CD14-positive monocyte (primary cell): ENCODE measurements around the gene ALS2CL. TPM values are rescaled to one million over a fixed set of nuclear protein-coding genes. Genes with fewer than 3 reads are reported as not detected.

Experiments used
- DNase-seq, 3 donors: peaks; one replicate each; pipeline ENCODE4 v3.0.0-alpha.2; 2011 to 2022
- H2AFZ ChIP-seq: 2 replicates; pipeline ENCODE4 v1.6.0; 2012; ENCODE audit warnings: mild to moderate bottlenecking, low read depth, low read length, inconsistent platforms; ENCODE audit not compliant: insufficient read depth, poor library complexity, severe bottlenecking
- H3K27ac ChIP-seq, 2 donors: 1 replicate in 1 of 2; 2 replicates in 1 of 2; pipeline ENCODE4 v1.5.1; 2012 to 2013; ENCODE audit warnings: low read length in 2 of 2, control low read depth in 1 of 2, inconsistent platforms in 1 of 2, low read depth in 1 of 2, mild to moderate bottlenecking in 1 of 2
- H3K27me3 ChIP-seq, 2 donors: one replicate each; pipeline versions ENCODE4 v1.6.0 to v1.6.1; 2011 to 2013; ENCODE audit warnings: low read length in 2 of 2; ENCODE audit not compliant: control insufficient read depth in 2 of 2, insufficient read depth in 2 of 2
- H3K36me3 ChIP-seq, 2 donors: replicated peaks in 1 of 2; 1 replicate in 1 of 2; 2 replicates in 1 of 2; pipeline versions ENCODE4 v1.5.1 to v1.6.1; 2012 to 2013; ENCODE audit warnings: low read length in 2 of 2, control low read depth in 1 of 2, inconsistent platforms in 1 of 2, mild to moderate bottlenecking in 1 of 2; ENCODE audit not compliant: insufficient read depth in 2 of 2, control insufficient read depth in 1 of 2
- H3K4me1 ChIP-seq, 2 donors: 1 replicate in 1 of 2; 2 replicates in 1 of 2; pipeline versions ENCODE4 v1.5.1 to v1.6.1; 2012 to 2013; ENCODE audit warnings: low read length in 2 of 2, control low read depth in 1 of 2, inconsistent platforms in 1 of 2, mild to moderate bottlenecking in 1 of 2, moderate library complexity in 1 of 2; ENCODE audit not compliant: insufficient read depth in 2 of 2, control insufficient read depth in 1 of 2
- H3K4me2 ChIP-seq: replicated peaks from 2 replicates; pipeline ENCODE3; 2012; ENCODE audit warnings: low read length, moderate library complexity, mild to moderate bottlenecking; ENCODE audit not compliant: poor library complexity, severe bottlenecking; ENCODE audit errors: extremely low read depth
- H3K4me3 ChIP-seq, 3 experiments: fragments of 200-600 bp in 1 of 3; sonication (generic) in 1 of 3; replicated peaks in 1 of 3; 1 replicate in 2 of 3; 2 replicates in 1 of 3; pipeline ENCODE4 v1.5.1; 2011 to 2013; ENCODE audit warnings: low read length in 3 of 3, mild to moderate bottlenecking in 3 of 3, control low read depth in 2 of 3, low read depth in 2 of 3, inconsistent platforms in 1 of 3, moderate library complexity in 1 of 3
- H3K79me2 ChIP-seq: 2 replicates; pipeline ENCODE4 v1.6.0; 2012; ENCODE audit warnings: mild to moderate bottlenecking, control low read depth, inconsistent platforms, low read length, moderate library complexity; ENCODE audit not compliant: insufficient read depth
- H3K9ac ChIP-seq: 2 replicates; pipeline ENCODE4 v1.6.0; 2017; ENCODE audit warnings: low read length, mild to moderate bottlenecking; ENCODE audit not compliant: insufficient read depth, poor library complexity, severe bottlenecking
- H3K9me3 ChIP-seq, 2 donors: replicated peaks in 1 of 2; 1 replicate in 1 of 2; 2 replicates in 1 of 2; pipeline versions ENCODE4 v1.5.1 to v1.6.1; 2012 to 2013; ENCODE audit warnings: low read length in 2 of 2, control low read depth in 1 of 2; ENCODE audit not compliant: control insufficient read depth in 1 of 2, insufficient read depth in 1 of 2
- H4K20me1 ChIP-seq: 2 replicates; pipeline ENCODE4 v1.6.0; 2012; ENCODE audit warnings: mild to moderate bottlenecking, low read length, control low read depth, moderate library complexity; ENCODE audit not compliant: insufficient read depth
- H3K27ac Mint-ChIP-seq, 7 donors: one replicate each; pipeline ENCODE4 v1.8.0; 2020; ENCODE audit warnings: mild to moderate bottlenecking in 7 of 7, mixed read lengths in 7 of 7, moderate library complexity in 6 of 7, inconsistent platforms in 2 of 7
- H3K27me3 Mint-ChIP-seq, 3 donors: one replicate each; pipeline ENCODE4 v1.8.0; 2021 to 2022; ENCODE audit warnings: low read depth in 3 of 3, mild to moderate bottlenecking in 3 of 3, mixed read lengths in 3 of 3, moderate library complexity in 3 of 3, inconsistent platforms in 1 of 3
- H3K36me3 Mint-ChIP-seq, 2 donors: one replicate each; pipeline ENCODE4 v1.8.0; 2020; ENCODE audit warnings: mixed read lengths in 2 of 2, inconsistent platforms in 1 of 2, mild to moderate bottlenecking in 1 of 2
- H3K4me1 Mint-ChIP-seq: one replicate; pipeline ENCODE4 v1.8.0; 2020; ENCODE audit warnings: mild to moderate bottlenecking, mixed read lengths
- H3K4me3 Mint-ChIP-seq, 2 donors: one replicate each; pipeline ENCODE4 v1.8.0; 2020; ENCODE audit warnings: mild to moderate bottlenecking in 2 of 2, mixed read lengths in 2 of 2, moderate library complexity in 1 of 2
- H3K9me3 Mint-ChIP-seq, 7 donors: one replicate each; pipeline ENCODE4 v1.8.0; 2020 to 2022; ENCODE audit warnings: mixed read lengths in 7 of 7, mild to moderate bottlenecking in 6 of 7, moderate library complexity in 6 of 7, inconsistent platforms in 2 of 7
- CTCF ChIP-seq: fragments of 200-600 bp; IDR thresholded peaks from one replicate; pipeline ENCODE4 v1.8.0; 2022; ENCODE audit warnings: antibody characterized with exemption, mild to moderate bottlenecking
- WGBS: methylation state at CpG from one replicate; pipeline ENCODE4 v1.1.5; 2013; ENCODE audit warnings: missing lambda C conversion rate; ENCODE audit not compliant: insufficient coverage; 5-methylcytosine and 5-hydroxymethylcytosine counted together
- intact Hi-C, 2 donors: fragments of 100-400 bp; cut with micrococcal nuclease; formaldehyde crosslinking; loops; one replicate each; pipeline versions ENCODE4 v1.15.0 to v1.15.1; 2023
- polyA plus RNA-seq, 3 donors: library from polyadenylated mRNA; depleted of rRNA in 1 of 3; unstranded in 2 of 3; stranded (reverse) in 1 of 3; fragments of 300-500 nt in 2 of 3; fragments of >200 nt in 1 of 3; fragmentation: Illumina TruSeq in 2 of 3; gene quantifications; 1 replicate in 2 of 3; 2 replicates in 1 of 3; pipeline ENCODE4 v1.2.3, GENCODE V29; 2012 to 2021

ALS2CL gene
- polyA plus RNA-seq, 3 donors, result 0.38 to 5.7 (median 0.55) TPM

GRCh38 chr3:46724424-46724823, 30.9 kb upstream of the ALS2CL start:
- no peaks in the 10 kb centered on the region for H4K20me1 ChIP-seq
- no peak overlapping the region for H2AFZ ChIP-seq
- no peak overlapping the region for H3K27ac Mint-ChIP-seq
- no peaks in the 10 kb centered on the region for H3K36me3 Mint-ChIP-seq
- no peaks in the 10 kb centered on the region for H3K79me2 ChIP-seq
- no peak for TF ChIP-seq CTCF
- intact Hi-C loops, result no loop called here
- peaks cover 16 to 21% (median 21%) of the 10 kb centered on the region in 3 donors for H3K27me3 Mint-ChIP-seq
- H3K9ac ChIP-seq, result no peak overlapping the region
- H3K4me3 ChIP-seq, result no peak overlapping the region
- peaks cover 0 to 3% of the 10 kb centered on the region in 2 donors for H3K27me3 ChIP-seq
- H3K4me1 Mint-ChIP-seq, result no peaks in the 10 kb centered on the region
- H3K9me3 ChIP-seq, result no peaks in the 10 kb centered on the region
- peaks cover 0 to 4% (median 0%) of the 10 kb centered on the region in 7 donors for H3K9me3 Mint-ChIP-seq
- no peak overlapping the region for H3K4me2 ChIP-seq
- H3K27ac ChIP-seq, result no peak overlapping the region
- WGBS, result no CpG with 5 or more reads among the region's 4 CpGs
- no peaks in the 10 kb centered on the region for H3K36me3 ChIP-seq
- H3K4me3 Mint-ChIP-seq, result no peak overlapping the region
- no peaks in the 10 kb centered on the region for H3K4me1 ChIP-seq
- DNase-seq, result no peak

- Histone ChIP-seq H3K9me3 (no peaks in the 10 kb centered on the region), H3K4me3 (no peak overlapping the region), H3K36me3 (no peaks in the 10 kb centered on the region), H3K4me1 (no peaks in the 10 kb centered on the region), H3K4me2 (no peak overlapping the region), H3K79me2 (no peaks in the 10 kb centered on the region), H2AFZ (no peak overlapping the region), H3K9ac (no peak overlapping the region), H3K27ac (no peak overlapping the region), H4K20me1 (no peaks in the 10 kb centered on the region), H3K27me3 (no peaks in the 10 kb centered on the region)
- 56% methylated on average over 1 of the region's 5 CpGs for WGBS
- Mint-ChIP-seq H3K36me3 (no peaks in the 10 kb centered on the region), H3K9me3 (peaks cover 0 to 4% (median 0%) of the 10 kb centered on the region in 7 donors), H3K4me1 (peaks cover 2% of the 10 kb centered on the region), H3K4me3 (no peak overlapping the region), H3K27me3 (peaks cover 19 to 29% (median 20%) of the 10 kb centered on the region in 3 donors), H3K27ac (no peak overlapping the region)
- intact Hi-C loops, result no loop called here
- no peak for DNase-seq
- TF ChIP-seq CTCF, result no peak
Measured at GRCh38 chr3:46722443-46722842, 29.0 kb upstream of the ALS2CL start.
